GM23338 (cell line): ENCODE data around the gene HOXA1. TPM values are rescaled to one million over a fixed set of nuclear protein-coding genes. Genes with fewer than 3 reads are reported as not detected.

Experiments
- ATAC-seq: fragments of 200-7000 bp; cut with Tn5 transposase; 3 replicates; pipeline ENCODE4 v1.9.1; 2020
- DNase-seq: peaks from one replicate; pipeline ENCODE4 v3.0.0-alpha.2; 2015; ENCODE audit warnings: low spot score
- H2AFZ ChIP-seq: fragments of 200-600 bp; sonication (generic); 2 replicates; pipeline ENCODE4 v1.8.0; 2016; ENCODE audit warnings: antibody characterized with exemption, mild to moderate bottlenecking, moderate library complexity
- H3F3A ChIP-seq: fragments of 200-600 bp; sonication (generic); replicated peaks from 2 replicates; pipeline ENCODE4 v1.8.0; 2017; ENCODE audit warnings: antibody characterized with exemption, mixed run types, low read depth
- H3K27ac ChIP-seq: fragments of 200-600 bp; sonication (generic); 2 replicates; pipeline ENCODE4 v1.6.1; 2016; ENCODE audit warnings: low read depth
- H3K27me3 ChIP-seq: fragments of 200-600 bp; sonication (generic); 2 replicates; pipeline ENCODE4 v1.8.0; 2016; ENCODE audit warnings: mild to moderate bottlenecking, mixed run types, moderate library complexity; ENCODE audit not compliant: insufficient read depth
- H3K36me3 ChIP-seq: fragments of 200-600 bp; sonication (generic); 2 replicates; pipeline ENCODE4 v1.8.0; 2016; ENCODE audit warnings: mild to moderate bottlenecking; ENCODE audit not compliant: insufficient read depth
- H3K4me1 ChIP-seq: fragments of 200-600 bp; sonication (generic); 2 replicates; pipeline ENCODE4 v1.8.0; 2016; ENCODE audit warnings: mild to moderate bottlenecking, moderate library complexity; ENCODE audit not compliant: insufficient read depth
- H3K4me2 ChIP-seq: fragments of 200-600 bp; sonication (generic); 2 replicates; pipeline ENCODE4 v1.7.1; 2017; ENCODE audit warnings: mixed run types
- H3K4me3 ChIP-seq: fragments of 200-600 bp; sonication (generic); 2 replicates; pipeline ENCODE4 v1.6.1; 2016; ENCODE audit warnings: mixed run types
- H3K79me2 ChIP-seq: fragments of 200-600 bp; sonication (generic); replicated peaks from 2 replicates; pipeline ENCODE4 v1.8.0; 2017; ENCODE audit warnings: mild to moderate bottlenecking; ENCODE audit not compliant: insufficient read depth
- H3K9me2 ChIP-seq: fragments of 200-600 bp; sonication (generic); 2 replicates; pipeline ENCODE4 v1.8.0; 2017; ENCODE audit not compliant: insufficient read depth
- H4K20me1 ChIP-seq: fragments of 200-600 bp; sonication (generic); replicated peaks from 2 replicates; pipeline ENCODE4 v1.8.0; 2017; ENCODE audit warnings: mild to moderate bottlenecking; ENCODE audit not compliant: insufficient read depth
- H3K27ac Mint-ChIP-seq: 2 replicates; pipeline ENCODE4 v1.8.0; 2020; ENCODE audit warnings: inconsistent platforms, mild to moderate bottlenecking, moderate library complexity, mixed read lengths
- H3K27me3 Mint-ChIP-seq: 3 replicates; pipeline ENCODE4 v1.8.0; 2022; ENCODE audit warnings: low read depth, mild to moderate bottlenecking, moderate library complexity, mixed read lengths, inconsistent platforms; ENCODE audit not compliant: insufficient read depth, poor library complexity
- H3K36me3 Mint-ChIP-seq: 3 replicates; pipeline ENCODE4 v1.8.0; 2021; ENCODE audit warnings: low read depth, mild to moderate bottlenecking, inconsistent platforms, moderate library complexity, mixed read lengths
- H3K4me1 Mint-ChIP-seq: 3 replicates; pipeline ENCODE4 v1.8.0; 2020; ENCODE audit warnings: mild to moderate bottlenecking, inconsistent platforms, mixed read lengths
- H3K4me3 Mint-ChIP-seq: 3 replicates; pipeline ENCODE4 v1.8.0; 2021; ENCODE audit warnings: moderate library complexity, mild to moderate bottlenecking, inconsistent platforms, mixed read lengths
- H3K9me3 Mint-ChIP-seq: 3 replicates; pipeline ENCODE4 v1.8.0; 2020; ENCODE audit warnings: moderate library complexity, mild to moderate bottlenecking, inconsistent platforms, mixed read lengths
- CREB1 ChIP-seq: fragments of 250-450 bp; sonication (Bioruptor Pico); IDR thresholded peaks from 2 replicates; pipeline ENCODE4 v1.5.0; 2020; ENCODE audit warnings: low read depth, mild to moderate bottlenecking, moderate library complexity
- CTCF ChIP-seq, 2 experiments: fragments of 200-600 bp in 1 of 2; sonication (generic) in 1 of 2; conservative IDR thresholded peaks; 2 replicates each; pipeline versions ENCODE4 v1.5.1 to v1.6.1; 2016 to 2017; ENCODE audit warnings: antibody characterized with exemption in 2 of 2, low read depth in 2 of 2, mild to moderate bottlenecking in 2 of 2, moderate library complexity in 1 of 2
- EZH2 ChIP-seq: fragments of 200-600 bp; sonication (generic); IDR thresholded peaks from one replicate; pipeline ENCODE4 v1.8.0; 2017; ENCODE audit warnings: antibody characterized with exemption, mild to moderate bottlenecking, low read depth; ENCODE audit not compliant: unreplicated experiment
- EZH2phosphoT487 ChIP-seq: fragments of 200-600 bp; sonication (generic); IDR thresholded peaks from one replicate; pipeline ENCODE4 v1.8.1; 2018; ENCODE audit warnings: antibody characterized with exemption; ENCODE audit not compliant: unreplicated experiment
- JUNB ChIP-seq: IDR thresholded peaks from one replicate; pipeline ENCODE4 v1.6.1; 2016; ENCODE audit warnings: antibody characterized with exemption; ENCODE audit not compliant: unreplicated experiment
- NANOG ChIP-seq: IDR thresholded peaks from 2 replicates; pipeline ENCODE4 v1.6.1; 2016; ENCODE audit warnings: antibody characterized with exemption, borderline replicate concordance
- REST ChIP-seq: IDR thresholded peaks from one replicate; pipeline ENCODE4 v1.6.1; 2018; ENCODE audit warnings: antibody characterized with exemption; ENCODE audit not compliant: unreplicated experiment
- STAT1 ChIP-seq: IDR thresholded peaks from one replicate; pipeline ENCODE4 v1.6.1; 2016; ENCODE audit warnings: antibody characterized with exemption; ENCODE audit not compliant: unreplicated experiment
- ZNF331 ChIP-seq: fragments of 250-450 bp; sonication (Bioruptor Pico); IDR thresholded peaks from 2 replicates; pipeline ENCODE4 v1.5.0; 2020; ENCODE audit warnings: low read depth, mild to moderate bottlenecking, moderate library complexity
- ZNF462 ChIP-seq: fragments of 250-450 bp; sonication (Bioruptor Pico); IDR thresholded peaks from 2 replicates; pipeline ENCODE4 v1.5.0; 2020; ENCODE audit warnings: mild to moderate bottlenecking, moderate library complexity
- polyA plus RNA-seq: library from polyadenylated mRNA; unstranded; fragments of >200 nt; fragmentation: Nextera tagmentation; extraction: Ambion mirVana; gene quantifications from 2 replicates; pipeline ENCODE4 v1.2.1, GENCODE V29; 2016
- total RNA-seq: library from RNA; depleted of rRNA; stranded (reverse); fragments of >200 nt; shearing (Covaris generic); gene quantifications from 2 replicates; pipeline ENCODE4 v1.2.3, GENCODE V29; 2014

HOXA1 gene
- total and polyA plus RNA-seq, 2 experiments from 2014 or later, result not detected

DNA sequence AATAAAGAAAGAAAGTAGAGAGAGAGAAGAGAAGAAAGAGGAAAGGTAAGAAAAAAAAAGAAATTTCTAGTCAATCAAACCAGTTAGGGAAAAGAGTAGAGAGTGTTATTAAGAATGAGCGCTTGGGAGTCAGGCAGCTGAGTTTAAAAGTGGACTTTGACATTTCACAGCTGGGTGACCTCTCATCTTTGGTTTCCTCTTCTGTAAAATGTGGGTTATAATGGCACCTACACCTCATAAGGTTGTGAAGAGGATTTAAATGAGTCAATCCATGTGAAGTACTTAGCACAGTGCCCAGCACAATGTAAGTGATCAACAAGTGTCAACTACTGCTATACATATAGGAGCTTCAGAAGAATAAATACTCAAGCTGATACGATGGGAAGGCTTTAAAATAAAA is 12.2 kb downstream of the HOXA1 start (continued):
- TF ChIP-seq CTCF (conservative IDR thresholded peaks at IDR 0.05; ENCODE audit: low read depth in 2 of 2) (no peak), JUNB (no peak), CREB1 (CRISPR knock-in tag) (no peak)

GRCh38 chr7:27082171-27082570 is 13.6 kb downstream of the HOXA1 start:
- H3K27ac Mint-ChIP-seq, result no peak overlapping the region
- H3K9me3 Mint-ChIP-seq, result 0 out of 3 replicates have a peak, but pooled peaks cover under 1% of the 10 kb centered on the region
- H3K4me3 Mint-ChIP-seq, result no peak overlapping the region
- H3K4me2 ChIP-seq, result no peak overlapping the region
- H2AFZ ChIP-seq, result no peak overlapping the region
- TF ChIP-seq CTCF (conservative IDR thresholded peaks at IDR 0.05; ENCODE audit: low read depth in 2 of 2) (no peak), STAT1 (no peak), ZNF331 (no peak), ZNF462 (CRISPR knock-in tag) (no peak), EZH2 (no peak), EZH2phosphoT487 (no peak), JUNB (no peak), NANOG (no peak), REST (no peak)
- no peaks in the 10 kb centered on the region; the same call in 1 of the 2 replicates for H4K20me1 ChIP-seq
- no peaks in the 10 kb centered on the region for H3F3A ChIP-seq
- DNase-seq, result no peak
- peaks cover 19% of the 10 kb centered on the region for H3K27me3 Mint-ChIP-seq
- no peak overlapping the region for H3K27ac ChIP-seq
- no peak for ATAC-seq
- H3K4me3 ChIP-seq, result no peak overlapping the region
- no peaks in the 10 kb centered on the region for H3K79me2 ChIP-seq
- H3K36me3 Mint-ChIP-seq, result no peaks in the 10 kb centered on the region
- H3K36me3 ChIP-seq, result no peaks in the 10 kb centered on the region
- H3K9me2 ChIP-seq, result no peaks in the 10 kb centered on the region
- H3K4me1 ChIP-seq, result 0 out of 2 replicates have a peak, but pooled peaks cover 3% of the 10 kb centered on the region
- H3K27me3 ChIP-seq, result peaks cover 44% of the 10 kb centered on the region
- peaks cover 4% of the 10 kb centered on the region; the same call in 1 of the 3 replicates for H3K4me1 Mint-ChIP-seq
